Heart right ventricle (tissue), 16 donors: Measurements from ENCODE around the gene DNAJB2. TPM values are rescaled to one million over a fixed set of nuclear protein-coding genes. Genes with fewer than 3 reads are reported as not detected.

Experiments
- ATAC-seq, 8 donors: fragments of 200-7000 bp; cut with Tn5 transposase; one replicate each; pipeline ENCODE4 v1.9.1; 2020; ENCODE audit warnings: mild to moderate bottlenecking in 8 of 8, moderate library complexity in 8 of 8, moderate number of reproducible peaks in 1 of 8
- DNase-seq, 2 donors: peaks; one replicate each; pipeline ENCODE4 v3.0.0-alpha.2; 2020
- H3K27ac ChIP-seq, 10 donors: fragments of 200-600 bp; sonication (generic) in 2 of 10; one replicate each; pipeline versions ENCODE4 v1.5.0 to v1.8.0; 2020 to 2022; ENCODE audit warnings: mild to moderate bottlenecking in 3 of 10
- H3K27me3 ChIP-seq, 7 donors: fragments of 200-600 bp; one replicate each; pipeline ENCODE4 v1.8.0; 2021 to 2022; ENCODE audit warnings: mild to moderate bottlenecking in 2 of 7
- H3K36me3 ChIP-seq, 9 donors: fragments of 200-600 bp; sonication (generic) in 1 of 9; one replicate each; pipeline versions ENCODE4 v1.5.0 to v1.8.0; 2020 to 2022; ENCODE audit warnings: mild to moderate bottlenecking in 2 of 9
- H3K4me1 ChIP-seq, 9 donors: fragments of 200-600 bp; sonication (generic) in 1 of 9; one replicate each; pipeline versions ENCODE4 v1.5.0 to v1.8.0; 2020 to 2022; ENCODE audit warnings: mild to moderate bottlenecking in 4 of 9
- H3K4me3 ChIP-seq, 10 donors: fragments of 200-600 bp; sonication (generic) in 2 of 10; one replicate each; pipeline versions ENCODE4 v1.5.0 to v1.8.0; 2020 to 2022; ENCODE audit warnings: mild to moderate bottlenecking in 7 of 10, moderate library complexity in 2 of 10
- H3K9me3 ChIP-seq, 11 donors: fragments of 200-600 bp in 10 of 11; sonication (generic) in 2 of 11; one replicate each; pipeline versions ENCODE4 v1.5.0 to v1.8.0; 2013 to 2022; ENCODE audit warnings: mild to moderate bottlenecking in 2 of 11, control low read depth in 1 of 11, moderate library complexity in 1 of 11
- CTCF ChIP-seq, 9 donors: fragments of 200-600 bp; sonication (generic) in 2 of 9; IDR thresholded peaks; one replicate each; pipeline versions ENCODE4 v1.5.0 to v1.8.0; 2021 to 2022; ENCODE audit warnings: antibody characterized with exemption in 9 of 9, mild to moderate bottlenecking in 5 of 9, moderate library complexity in 1 of 9
- WGBS, 2 donors: extraction: QIAGEN DNeasy Blood & Tissue Kit; methylation state at CpG; one replicate each; pipeline ENCODE4 v1.1.7; 2013; ENCODE audit warnings: inconsistent platforms in 1 of 2; 5-methylcytosine and 5-hydroxymethylcytosine counted together
- intact Hi-C, 10 donors: fragments of 100-400 bp; cut with DNase I; formaldehyde crosslinking; loops; one replicate each; pipeline versions ENCODE4 v1.11.1 to v1.14.2; 2022
- polyA plus RNA-seq, 2 donors: library from polyadenylated mRNA; stranded (reverse); fragments of 200-250 nt; gene quantifications; one replicate each; pipeline ENCODE4 v1.2.3, GENCODE V29; 2013
- total RNA-seq, 10 donors: library from RNA; stranded (reverse); fragmentation: NEBNext Ultra II Directional in 3 of 10; extraction: Animal tissue kit (Norgen Biotek cat#: 25700) in 3 of 10; gene quantifications; one replicate each; pipeline versions ENCODE4 v1.2.1 to v1.2.4, GENCODE V29; 2021 to 2023
- donor health status: Arrhythmogenic right ventricular cardiomyopathy.
- donor health status: ischemic (EF 13 %, LVEDD 7.1; RV severe dilation, severe dysfunction).
- donor health status: healthy with polysubstance abuse.
- donor health status: DM: no; HTN: yes; CAD: no.
- donor health status: DM: no; HTN: no; CAD: no.
- donor health status: ischemic (EF 25% LVEDD 6.9; RV normal size, moderate dysfunction).
- donor health status: ischemic (EF 25% LVEDD 5.7; RV mildly dilated, moderate dysfunction).
- donor health status: healthy.
- donor health status: DM: yes; HTN: yes; CAD: no.
- donor health status: Ischemic cardiomyopathy.
- donor health status: ischemic (EF 35%, LVEDD 5.7; RV mildly dilated, moderate dysfunction).
- donor health status: nonischemic (EF 11% LVEDD 7.7; RV severe dilation, severe dysfunction).
- donor health status: DM: yes; HTN: yes; CAD: no.
- donor health status: PGD.
- donor health status: ischemic (EF 29% LVEDD 5.4; RV normal size, mild dysfunction).
- donor health status: nonischemic (EF 23%, LVEDD 6.1; RV moderate dilation, normal function).

Gene DNAJB2
- total and polyA plus RNA-seq, 12 donors, result 55.6 to 148 (median 83.1) TPM

GRCh38 chr2:219297766-219298456 lies 18.7 kb downstream of the DNAJB2 start:
- no peaks in the 10 kb centered on the region for H3K36me3 ChIP-seq
- no peaks in the 10 kb centered on the region for H3K9me3 ChIP-seq
- intact Hi-C loops, result loop anchor here in 7 of 10 donors (1.0 to 10.0 kb wide), 7 partner anchors 71 to 243 kb away; partner anchors contain the start of genes NHEJ1 (in 4 of the 7), ANKZF1 (in 2 of the 7) and ATG9A (in 2 of the 7)
- H3K27me3 ChIP-seq, result peaks cover 0 to 44% (median 26%) of the 10 kb centered on the region in 7 donors
- DNase-seq (no peak), ATAC-seq (no peak)
- 83 to 84% methylated on average over 14 of the region's 14 CpGs for WGBS, 2 donors
- no peak for TF ChIP-seq CTCF (IDR thresholded peaks at IDR 0.05)
- H3K27ac ChIP-seq, result no peak overlapping the region
- H3K4me1 ChIP-seq, result peaks cover 3 to 21% (median 12%) of the 10 kb centered on the region in 9 donors
- no peak overlapping the region for H3K4me3 ChIP-seq

GRCh38 chr2:219298759-219299371 lies 19.7 kb downstream of the DNAJB2 start:
- Histone ChIP-seq H3K36me3 (no peaks in the 10 kb centered on the region), H3K4me1 (peaks cover 3 to 21% (median 12%) of the 10 kb centered on the region in 9 donors), H3K9me3 (no peaks in the 10 kb centered on the region), H3K4me3 (no peak overlapping the region), H3K27me3 (peaks cover 0 to 53% (median 33%) of the 10 kb centered on the region in 7 donors), H3K27ac (no peak overlapping the region)
- intact Hi-C loops, result loop anchor here in 7 of 10 donors (1.0 to 10.0 kb wide), 6 partner anchors 72 to 244 kb away; partner anchors contain the start of genes NHEJ1 (in 4 of the 7), ANKZF1 (in 2 of the 7) and ATG9A (in 2 of the 7)
- DNase-seq, result peak; percentile 87 to 88
- ATAC-seq, result peak; percentile 44 to 82 (median 76)
- peak; percentile 97 to 100 (median 99) for TF ChIP-seq CTCF (IDR thresholded peaks at IDR 0.05)
- WGBS, 2 donors, result 19 to 21% methylated on average over 15 of the region's 15 CpGs

GRCh38 chr2:219299372-219299760 lies 20.2 kb downstream of the DNAJB2 start:
- Histone ChIP-seq H3K9me3 (no peaks in the 10 kb centered on the region), H3K4me1 (peaks cover 2 to 16% (median 10%) of the 10 kb centered on the region in 9 donors), H3K27ac (no peak overlapping the region), H3K27me3 (peaks cover 0 to 55% (median 33%) of the 10 kb centered on the region in 7 donors), H3K36me3 (no peaks in the 10 kb centered on the region), H3K4me3 (no peak overlapping the region)
- TF ChIP-seq CTCF (IDR thresholded peaks at IDR 0.05), result no peak
- ATAC-seq, result no peak
- DNase-seq, result no peak
- WGBS, 2 donors, result 78 to 81% methylated on average over 6 of the region's 6 CpGs
- intact Hi-C loops, result loop anchor here in 6 of 10 donors (2.0 to 10.0 kb wide), 5 partner anchors 72 to 245 kb away; partner anchors contain the start of genes ANKZF1 (in 2 of the 6), ATG9A (in 2 of the 6) and NHEJ1 (in 2 of the 6)

GRCh38 chr2:219300022-219300421 lies 20.9 kb downstream of the DNAJB2 start:
- no peaks in the 10 kb centered on the region for H3K36me3 ChIP-seq
- H3K4me1 ChIP-seq, result peaks cover 0 to 11% (median 8%) of the 10 kb centered on the region in 9 donors
- no peak for TF ChIP-seq CTCF (IDR thresholded peaks at IDR 0.05)
- no peaks in the 10 kb centered on the region for H3K9me3 ChIP-seq
- no peak for ATAC-seq
- peaks cover 0 to 53% (median 33%) of the 10 kb centered on the region in 7 donors for H3K27me3 ChIP-seq
- no peak overlapping the region for H3K4me3 ChIP-seq
- no peak for DNase-seq
- H3K27ac ChIP-seq, result no peak overlapping the region
- intact Hi-C loops, result loop anchor here in 1 of 10 donors (10.0 kb wide), 1 partner anchor 245 kb away; no protein-coding TSS in a partner anchor
- 57 to 68% methylated on average over 5 of the region's 5 CpGs for WGBS, 2 donors
